Fibroblast of peridontal ligament (primary cell): Measurements from ENCODE around the gene MXRA8.

ENCODE experiments used
- DNase-seq: peaks from one replicate; pipeline ENCODE4 v3.0.0-alpha.2; 2010; ENCODE audit errors: extremely low read depth

The MXRA8 gene

GRCh38 chr1:1335792-1336248, 22.5 kb downstream of the MXRA8 start:
- no peak for DNase-seq

- DNase-seq = no peak
Observed at GRCh38 chr1:1335283-1335682, 23.1 kb downstream of the MXRA8 start.

- DNase-seq = no peak
Observed at GRCh38 chr1:1334835-1335234, 23.5 kb downstream of the MXRA8 start.

GRCh38 chr1:1333551-1334241, 24.7 kb downstream of the MXRA8 start:
- no peak for DNase-seq

GRCh38 chr1:1332774-1333480, 25.4 kb downstream of the MXRA8 start:
- no peak for DNase-seq

- DNase-seq = no peak
Observed at GRCh38 chr1:1332031-1332755, 26.2 kb downstream of the MXRA8 start.

- no peak for DNase-seq
Observed at GRCh38 chr1:1331068-1331965, 27.0 kb downstream of the MXRA8 start, which contains the start of gene TAS1R3. Gene TAS1R3 (plus strand): TSS chr1:1331280. CDS start chr1:1331346, 66 bp downstream.

- no peak for DNase-seq
Observed at GRCh38 chr1:1330366-1331067, 27.8 kb downstream of the MXRA8 start.

GRCh38 chr1:1329304-1330210, 28.8 kb downstream of the MXRA8 start:
- no peak for DNase-seq

- no peak for DNase-seq
Observed at GRCh38 chr1:1328254-1328653, 30.1 kb downstream of the MXRA8 start.

- DNase-seq = no peak
Observed at GRCh38 chr1:1327291-1327690, 31.1 kb downstream of the MXRA8 start.

GRCh38 chr1:1326075-1326605, 32.2 kb downstream of the MXRA8 start:
- no peak for DNase-seq

- DNase-seq = no peak
Observed at GRCh38 chr1:1325288-1326074, 32.9 kb downstream of the MXRA8 start.

- DNase-seq = peak; percentile 84
Observed at GRCh38 chr1:1324524-1325287, 33.6 kb downstream of the MXRA8 start, which contains the start of the genes CPTP and INTS11. Gene CPTP (plus strand): TSS chr1:1324802. CDS start chr1:1326911, 2,109 bp downstream. Gene INTS11 (minus strand): TSS chr1:1324660. CDS start chr1:1324608, 52 bp downstream.

- no peak for DNase-seq
Observed at GRCh38 chr1:1324084-1324523, 34.3 kb downstream of the MXRA8 start.

GRCh38 chr1:1322952-1323351, 35.4 kb downstream of the MXRA8 start:
- no peak for DNase-seq

- no peak for DNase-seq
Observed at GRCh38 chr1:1322418-1322817, 35.9 kb downstream of the MXRA8 start.

GRCh38 chr1:1321477-1321876, 36.9 kb downstream of the MXRA8 start:
- no peak for DNase-seq
